ENCODE results near the gene RMND1. TPM values are rescaled to one million over a fixed set of nuclear protein-coding genes. Genes with fewer than 3 reads are reported as not detected.
"Not testable (repeated sequence)": the region's sequence is repeated elsewhere in the genome, so short reads cannot be mapped to it uniquely, and the experiment has no call there.

Gene RMND1
- total RNA-seq, 2 experiments from 2014 or later = 19.0 to 19.7 TPM

- no peaks in the 10 kb centered on the region for H3K27me3 Mint-ChIP-seq
- POLR2A ChIA-PET = interaction anchor here (0.8 to 2.2 kb wide), 6 partner anchors 13 to 732 kb away, joined by 3 to 24 read pairs (median 4); partner anchors contain the start of gene ZBTB2
- intact Hi-C loops (cut with micrococcal nuclease) = loop anchor here (5.0 kb wide), 2 partner anchors 61 to 1529 kb away; partner anchors contain the start of genes FBXO5 and ZBTB2
- H3K4me1 Mint-ChIP-seq (ENCODE audit: low read depth) = peaks cover 29% of the 10 kb centered on the region
- CTCF ChIA-PET = interaction anchor here (0.7 to 2.1 kb wide), 5 partner anchors 12 to 129 kb away, joined by 3 to 11 read pairs (median 3); no protein-coding TSS in a partner anchor
- no peak for TF ChIP-seq CTCF (IDR thresholded peaks at IDR 0.05)
- peak overlapping the region; percentile 93 for H3K4me3 Mint-ChIP-seq
- DNase-seq (no peak), ATAC-seq (no peak)
- H3K9me3 Mint-ChIP-seq = no peaks in the 10 kb centered on the region
- H3K27ac Mint-ChIP-seq = peak overlapping the region; percentile 85
- H3K36me3 Mint-ChIP-seq (ENCODE audit: low read depth) = peaks cover 12% of the 10 kb centered on the region
These were observed 963 bp upstream of the RMND1 start for GRCh38 chr6:151452750-151453427.

- Mint-ChIP-seq H3K27me3 (no peaks in the 10 kb centered on the region), H3K4me1 (ENCODE audit: low read depth) (peaks cover 29% of the 10 kb centered on the region), H3K4me3 (peak overlapping the region; percentile 93), H3K36me3 (ENCODE audit: low read depth) (peaks cover 12% of the 10 kb centered on the region), H3K27ac (peak overlapping the region; percentile 85), H3K9me3 (no peaks in the 10 kb centered on the region)
- POLR2A ChIA-PET = interaction anchor here (0.6 to 2.2 kb wide), 5 partner anchors 11 to 63 kb away, joined by 3 to 24 read pairs (median 4); partner anchors contain the start of gene ZBTB2
- ATAC-seq (no peak), DNase-seq (no peak)
- CTCF ChIA-PET = interaction anchor here (1.2 to 2.1 kb wide), 4 partner anchors 11 to 128 kb away, joined by 3 to 11 read pairs (median 6); no protein-coding TSS in a partner anchor
- TF ChIP-seq CTCF (IDR thresholded peaks at IDR 0.05) = no peak
- intact Hi-C loops (cut with micrococcal nuclease) = loop anchor here (5.0 kb wide), 2 partner anchors 59 to 1531 kb away; partner anchors contain the start of genes FBXO5 and ZBTB2
These were observed 443 bp downstream of the RMND1 start for GRCh38 chr6:151451417-151451949.

- not testable (repeated sequence) for DNase-seq, H3K9me3 Mint-ChIP-seq, H3K27me3 Mint-ChIP-seq, ATAC-seq
- ChIA-PET POLR2A (interaction anchor here (0.6 to 2.1 kb wide), 4 partner anchors 11 to 63 kb away, joined by 3 to 24 read pairs (median 4); no protein-coding TSS in a partner anchor), CTCF (interaction anchor here (1.2 to 2.1 kb wide), 3 partner anchors 10 to 58 kb away, joined by 5 to 11 read pairs (median 7); no protein-coding TSS in a partner anchor)
- Mint-ChIP-seq H3K36me3 (ENCODE audit: low read depth) (peaks cover 12% of the 10 kb centered on the region), H3K27ac (peak overlapping the region; percentile 85), H3K4me3 (peak overlapping the region; percentile 93), H3K4me1 (ENCODE audit: low read depth) (peaks cover 29% of the 10 kb centered on the region)
- intact Hi-C loops (cut with micrococcal nuclease) = loop anchor here (5.0 kb wide), 2 partner anchors 59 to 1531 kb away; partner anchors contain the start of genes FBXO5 and ZBTB2
These were observed 998 bp downstream of the RMND1 start for GRCh38 chr6:151450928-151451327.

GRCh38 chr6:151448623-151449022 is 3.3 kb downstream of the RMND1 start:
- TF ChIP-seq CTCF (IDR thresholded peaks at IDR 0.05) = no peak
- Mint-ChIP-seq H3K27me3 (no peaks in the 10 kb centered on the region), H3K4me1 (ENCODE audit: low read depth) (peaks cover 28% of the 10 kb centered on the region), H3K36me3 (ENCODE audit: low read depth) (peaks cover 16% of the 10 kb centered on the region), H3K27ac (no peak overlapping the region), H3K4me3 (no peak overlapping the region), H3K9me3 (no peaks in the 10 kb centered on the region)
- ATAC-seq = no peak
- intact Hi-C loops (cut with micrococcal nuclease) = no loop called here
- ChIA-PET POLR2A (no interaction called here), CTCF (interaction anchor here (1.1 kb wide), 1 partner anchor 43 kb away, joined by 3 read pairs; no protein-coding TSS in a partner anchor)
- no peak for DNase-seq

GRCh38 chr6:151447237-151447636 is 4.7 kb downstream of the RMND1 start:
- ChIA-PET POLR2A (interaction anchor here (0.6 kb wide), 1 partner anchor 42 kb away, joined by 3 read pairs; no protein-coding TSS in a partner anchor), CTCF (no interaction called here)
- no peaks in the 10 kb centered on the region for H3K27me3 Mint-ChIP-seq
- H3K9me3 Mint-ChIP-seq = no peaks in the 10 kb centered on the region
- intact Hi-C loops (cut with micrococcal nuclease) = no loop called here
- no peak for TF ChIP-seq CTCF (IDR thresholded peaks at IDR 0.05)
- no peak for DNase-seq
- no peak overlapping the region for H3K4me3 Mint-ChIP-seq
- H3K36me3 Mint-ChIP-seq (ENCODE audit: low read depth) = peaks cover 17% of the 10 kb centered on the region
- no peak overlapping the region for H3K27ac Mint-ChIP-seq
- ATAC-seq = no peak
- peaks cover 31% of the 10 kb centered on the region for H3K4me1 Mint-ChIP-seq (ENCODE audit: low read depth)

Data from activated CD8-positive, alpha-beta T cell treated with anti-CD3 and anti-CD28 coated beads for 36 hours (primary cell).